Cardiac septum (tissue), 1 donor: Measurements from ENCODE around the gene ITPKA. TPM values are rescaled to one million over a fixed set of nuclear protein-coding genes. Genes with fewer than 3 reads are reported as not detected.

Source experiments
- DNase-seq: peaks from one replicate; pipeline ENCODE4 v3.0.0-alpha.2; 2020; ENCODE audit warnings: low spot score
- intact Hi-C: fragments of 100-400 bp; cut with DNase I; formaldehyde crosslinking; loops from one replicate; pipeline ENCODE4 v1.14.0; 2022
- total RNA-seq: library from RNA; stranded (reverse); fragmentation: NEBNext Ultra II Directional; extraction: Animal tissue kit (Norgen Biotek cat#: 25700); gene quantifications from one replicate; pipeline ENCODE4 v1.2.1, GENCODE V29; 2021
- donor health status: DM: no; HTN: no; CAD: no.

The ITPKA gene
- total RNA-seq, 1 donor from 2014 or later = 1.0 TPM

DNA sequence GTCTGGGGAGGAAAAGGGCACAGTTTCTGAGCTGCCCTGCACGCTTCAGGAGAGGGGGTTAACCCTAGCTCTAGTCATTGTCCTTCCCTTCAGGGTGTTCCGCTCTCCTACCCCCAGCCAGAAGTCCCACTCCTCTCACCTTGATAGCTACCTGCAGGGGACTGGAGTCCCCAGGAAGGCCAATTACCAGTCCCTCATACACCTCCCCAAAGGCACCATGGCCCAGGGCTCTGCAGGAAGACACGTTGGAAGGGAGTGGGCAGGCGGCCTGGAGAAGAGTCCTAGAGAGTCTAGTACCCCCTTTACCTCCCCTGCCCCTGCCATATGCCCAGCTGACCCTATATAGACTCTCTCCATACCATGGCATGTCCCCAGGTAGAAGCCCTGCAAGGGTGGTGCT lies 12.1 kb downstream of the ITPKA start:
- intact Hi-C loops = no loop called here
- DNase-seq = no peak

DNA sequence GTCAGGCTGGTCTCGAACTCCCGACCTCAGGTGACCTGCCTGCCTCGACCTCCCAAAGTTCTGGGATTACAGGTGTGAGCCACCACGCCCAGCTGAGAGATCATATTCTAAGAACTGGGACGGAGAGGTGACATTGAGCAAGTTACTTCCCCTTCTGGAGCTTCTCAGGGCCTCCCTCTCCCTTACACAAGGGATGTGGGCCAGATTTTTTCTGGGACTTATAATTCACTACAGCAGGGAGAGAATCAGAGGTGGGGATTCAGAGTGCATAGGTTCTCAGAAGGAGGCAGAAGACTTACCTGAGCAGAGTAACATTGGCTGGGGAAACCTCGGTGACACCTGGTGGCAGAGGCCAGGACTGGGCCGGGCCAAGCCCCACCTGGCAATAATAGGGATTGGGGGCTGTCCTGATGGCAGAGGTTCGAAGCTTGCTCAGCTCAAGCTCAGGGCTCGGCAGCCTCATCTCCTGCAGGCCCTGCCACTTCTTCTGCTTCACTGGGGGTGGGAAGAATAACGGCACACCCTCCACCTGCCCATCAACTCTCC lies 13.2 kb downstream of the ITPKA start:
- intact Hi-C loops = no loop called here
- DNase-seq = no peak

GRCh38 chr15:41507820-41508290 lies 14.2 kb downstream of the ITPKA start:
- intact Hi-C loops = no loop called here
- no peak for DNase-seq

DNA sequence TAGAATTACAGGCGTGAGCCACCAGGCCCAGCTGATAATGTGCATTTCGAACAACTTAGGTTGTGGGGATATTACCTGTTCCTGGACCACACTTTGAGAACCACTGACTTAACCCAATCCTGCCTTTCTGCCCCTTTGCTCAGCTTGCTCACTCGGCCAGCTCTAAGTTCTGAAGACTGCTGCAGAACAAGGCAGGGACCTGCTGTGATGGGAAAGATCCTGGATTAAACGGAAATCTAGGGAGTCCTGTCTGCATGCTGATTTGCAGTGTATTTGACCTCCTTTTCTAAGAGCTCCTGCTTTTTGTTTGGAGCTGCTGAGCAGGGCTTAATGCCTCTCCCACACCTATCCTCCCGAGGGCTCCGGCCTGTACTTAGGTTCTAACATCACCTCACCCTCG lies 17.1 kb downstream of the ITPKA start:
- intact Hi-C loops = no loop called here
- no peak for DNase-seq

DNA sequence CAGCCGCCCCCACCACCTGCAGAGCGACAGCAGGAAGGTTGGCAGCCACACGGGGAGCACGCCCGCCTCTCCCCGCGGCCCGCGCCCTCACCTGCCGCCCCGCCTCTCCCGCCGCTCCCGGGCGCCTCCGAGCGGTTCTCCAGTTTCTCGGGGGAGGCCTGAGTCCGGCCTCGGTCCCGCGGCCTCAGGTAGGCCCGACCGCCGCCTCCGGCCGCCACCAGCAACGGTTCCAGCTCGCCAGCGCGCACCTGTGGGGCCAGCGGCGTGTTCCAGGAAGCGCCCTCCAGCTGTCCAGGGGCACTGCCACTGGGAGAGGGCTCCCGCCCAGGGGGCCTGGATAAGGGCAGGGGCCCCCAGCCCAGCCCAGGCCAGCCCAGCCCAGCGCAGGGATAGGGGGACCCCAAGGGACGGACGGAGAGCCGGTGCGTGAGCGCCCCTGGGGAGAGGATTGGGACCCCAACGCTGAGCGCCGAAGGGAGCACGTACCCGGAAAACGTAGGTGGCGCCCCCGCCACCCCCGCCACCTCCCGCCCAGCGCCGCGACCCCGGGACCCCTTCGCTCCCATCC lies 17.7 kb downstream of the ITPKA start:
- intact Hi-C loops = no loop called here
- no peak for DNase-seq

GRCh38 chr15:41511899-41512369 lies 18.3 kb downstream of the ITPKA start:
- no peak for DNase-seq
- intact Hi-C loops = no loop called here

- intact Hi-C loops = no loop called here
- DNase-seq = no peak
These were observed 18.9 kb downstream of the ITPKA start for GRCh38 chr15:41512512-41512939.

- no peak for DNase-seq
- intact Hi-C loops = no loop called here
These were observed 19.3 kb downstream of the ITPKA start for GRCh38 chr15:41512940-41513505.

- no peak for DNase-seq
- intact Hi-C loops = no loop called here
These were observed 20.0 kb downstream of the ITPKA start, which contains the start of gene LTK for GRCh38 chr15:41513506-41514227. LTK (minus strand) TSS chr15:41513827; CDS start chr15:41513709, 118 bp downstream.

DNA sequence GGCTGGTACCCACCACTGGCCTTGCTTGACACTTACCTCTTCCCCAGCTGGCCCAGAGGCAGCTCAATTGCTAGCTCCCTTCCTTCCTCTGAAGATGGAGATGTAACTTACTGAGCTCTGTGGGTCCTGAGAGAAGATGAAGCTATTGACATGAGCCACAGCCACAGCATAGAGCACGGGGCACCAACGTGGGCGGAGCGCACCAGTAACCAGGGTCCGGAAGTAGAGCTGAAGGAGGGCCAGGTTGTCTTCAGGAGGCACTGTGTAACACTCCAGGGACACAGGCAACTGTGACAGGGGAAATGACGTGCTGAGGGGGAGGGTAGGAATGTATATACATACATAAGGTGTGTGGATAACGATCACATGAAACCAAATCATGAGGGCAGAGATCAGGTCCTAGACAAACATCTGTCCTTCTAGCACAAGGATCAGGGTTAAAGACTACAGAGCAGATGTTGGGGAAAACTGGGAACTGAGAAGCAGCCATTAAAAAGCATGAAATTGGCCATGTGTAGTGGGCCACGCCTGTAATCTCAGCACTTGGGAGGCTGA lies 24.3 kb downstream of the ITPKA start:
- no peak for DNase-seq
- intact Hi-C loops = no loop called here

GRCh38 chr15:41520636-41521035 lies 27.0 kb downstream of the ITPKA start:
- no peak for DNase-seq
- intact Hi-C loops = no loop called here

GRCh38 chr15:41521614-41522013 lies 27.9 kb downstream of the ITPKA start:
- DNase-seq = no peak
- intact Hi-C loops = no loop called here

- DNase-seq = no peak
- intact Hi-C loops = no loop called here
These were observed 29.4 kb downstream of the ITPKA start for GRCh38 chr15:41523097-41523496.

GRCh38 chr15:41530363-41530956 lies 36.8 kb downstream of the ITPKA start:
- no peak for DNase-seq

DNA sequence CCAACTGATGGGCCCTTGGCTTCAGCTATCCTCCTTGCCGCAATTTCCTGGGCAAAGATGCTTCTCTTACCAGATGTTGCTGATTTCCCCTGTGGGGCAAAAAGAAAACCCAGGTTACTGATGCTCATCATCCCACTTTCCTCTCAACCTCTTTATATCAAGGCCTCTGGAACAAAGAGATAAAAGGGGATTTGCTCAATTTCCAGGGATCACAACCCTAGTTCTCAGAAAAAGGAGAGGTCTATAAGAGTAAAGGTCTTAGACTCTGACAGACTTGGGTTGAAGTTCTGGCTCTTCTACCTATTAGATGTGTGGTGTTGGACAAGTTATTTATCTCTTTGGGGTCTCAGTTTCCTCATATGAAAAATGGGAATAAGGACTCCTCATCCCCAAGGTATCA lies 41.9 kb downstream of the ITPKA start:
- intact Hi-C loops = no loop called here
- DNase-seq = no peak

More at GRCh38 chr15:41530363-41530956, 36.8 kb downstream of the ITPKA start:
- intact Hi-C loops = no loop called here

DNA sequence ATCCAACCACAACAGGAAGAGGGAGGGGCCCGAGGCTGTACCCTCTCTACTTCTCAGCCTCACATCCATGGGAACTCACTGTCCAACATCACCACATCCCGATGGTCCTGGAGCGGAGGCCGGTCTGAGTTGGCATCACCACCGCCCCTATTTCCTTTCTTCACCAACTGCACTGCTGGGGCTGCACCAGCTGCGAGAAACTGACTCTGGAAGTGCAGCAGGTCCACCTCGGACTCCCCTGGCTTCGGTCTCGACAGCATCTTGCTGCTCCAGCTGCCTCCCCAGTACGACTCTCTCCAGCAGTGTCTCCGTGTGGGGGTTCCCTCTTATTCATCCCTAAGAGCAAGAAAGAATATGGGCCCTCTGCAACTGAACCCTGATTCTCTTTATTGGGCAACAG lies 43.2 kb downstream of the ITPKA start:
- intact Hi-C loops = no loop called here
- DNase-seq = no peak

DNA sequence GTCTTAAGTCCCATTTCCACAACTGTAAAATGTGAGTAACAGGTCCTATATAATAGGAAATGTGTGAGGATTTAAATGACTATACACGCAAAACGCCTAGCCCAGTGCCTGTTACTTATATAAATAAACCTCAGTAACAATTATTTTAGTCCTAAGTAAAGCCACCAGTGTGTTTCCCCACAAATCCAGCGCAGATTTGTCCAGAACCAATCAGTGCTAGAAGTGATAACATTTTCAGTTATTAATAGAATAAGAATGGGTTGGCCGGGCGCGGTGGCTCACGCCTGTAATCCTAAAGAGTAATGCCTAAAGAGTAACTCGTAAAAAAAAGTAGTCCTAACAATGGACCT lies 49.8 kb downstream of the ITPKA start:
- no peak for DNase-seq
- intact Hi-C loops = no loop called here

DNA sequence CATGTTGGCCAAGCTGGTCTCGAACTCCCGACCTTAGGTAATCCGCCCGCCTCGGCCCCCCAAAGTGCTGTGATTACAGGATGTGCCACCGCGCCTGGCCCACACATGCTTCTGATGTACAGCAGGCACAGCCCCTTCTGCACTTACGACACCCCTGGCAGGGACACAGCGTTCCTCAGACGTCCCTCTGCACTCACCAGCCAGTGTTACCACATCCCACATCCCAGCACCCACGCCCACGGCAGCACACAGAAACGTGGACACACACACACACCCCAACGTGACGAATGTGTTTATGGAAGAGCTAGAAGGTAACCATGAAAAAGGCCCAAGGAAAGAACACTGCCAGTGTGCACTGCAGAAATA lies 51.0 kb downstream of the ITPKA start:
- DNase-seq = no peak
- intact Hi-C loops = no loop called here

DNA sequence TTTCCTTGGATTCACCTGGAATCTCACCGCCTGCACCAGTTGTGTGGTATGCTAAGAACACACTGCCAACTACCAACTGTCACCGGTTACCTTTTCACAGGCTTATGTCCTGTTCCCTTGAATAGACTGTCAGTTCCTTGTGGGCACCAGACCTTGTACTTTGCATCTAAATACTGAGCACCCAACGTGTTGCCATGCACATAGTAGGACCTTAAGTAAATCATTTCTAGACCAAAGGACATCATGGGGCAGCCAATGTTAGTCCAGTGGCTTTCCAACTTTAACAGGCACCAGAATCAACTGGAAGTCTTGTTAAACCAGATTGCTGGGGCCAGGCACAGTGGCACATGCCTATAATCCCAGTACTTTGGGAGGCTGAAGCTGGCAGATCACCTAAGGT lies 51.5 kb downstream of the ITPKA start:
- intact Hi-C loops = no loop called here
- DNase-seq = no peak
